Right lung (tissue), 5 donors: ENCODE results near the gene SULT1C3. TPM values are rescaled to one million over a fixed set of nuclear protein-coding genes. Genes with fewer than 3 reads are reported as not detected.

Source experiments
- DNase-seq, 2 donors: peaks; one replicate each; pipeline ENCODE4 v3.0.0-alpha.2; 2013
- polyA plus RNA-seq, 5 donors: library from polyadenylated mRNA; unstranded; fragments of 120-200 nt; gene quantifications; one replicate each; pipeline versions ENCODE4 v1.2.1 to v1.2.3, GENCODE V29; 2013; ENCODE audit warnings: inconsistent platforms in 1 of 5, low replicate concordance in 1 of 5; ENCODE audit not compliant: insufficient read length in 5 of 5, insufficient read depth in 1 of 5

The SULT1C3 gene
- polyA plus RNA-seq, 5 donors: 0.21 TPM; not detected in 4

GRCh38 chr2:108304975-108305374, 65.2 kb downstream of the SULT1C3 start:
- no peak for DNase-seq

GRCh38 chr2:108305901-108306300, 66.1 kb downstream of the SULT1C3 start:
- no peak for DNase-seq

GRCh38 chr2:108309903-108310302, 70.1 kb downstream of the SULT1C3 start:
- no peak for DNase-seq

Other genes starting within 250 kb of the SULT1C3 start
- 10 to 100 TPM; 20.1 to 30.4 (median 29.8) TPM for gene SULT1C2, start 48.9 kb downstream of the SULT1C3 start, polyA plus RNA-seq
- gene SULT1C4, start 138.0 kb downstream of the SULT1C3 start, polyA plus RNA-seq: 10 to 100 TPM; 50.0 to 89.4 (median 69.8) TPM
- gene GCC2, start 209.2 kb downstream of the SULT1C3 start, polyA plus RNA-seq: 10 to 100 TPM; 31.4 to 73.0 (median 62.3) TPM